IPS-15b (cell line): ENCODE data around the gene POU3F3.

Source experiments
- H3K27me3 ChIP-seq: one replicate; pipeline ENCODE4 v1.6.1; 2013; ENCODE audit warnings: low read length; ENCODE audit not compliant: control insufficient read depth, insufficient read depth
- H3K36me3 ChIP-seq: one replicate; pipeline ENCODE4 v1.6.1; 2013; ENCODE audit warnings: low read length; ENCODE audit not compliant: control insufficient read depth, insufficient read depth
- H3K4me1 ChIP-seq: one replicate; pipeline ENCODE4 v1.6.1; 2013; ENCODE audit warnings: mild to moderate bottlenecking, low read length; ENCODE audit not compliant: control insufficient read depth, insufficient read depth
- H3K4me3 ChIP-seq: one replicate; pipeline ENCODE4 v1.5.1; 2013; ENCODE audit warnings: low read depth, low read length
- H3K9ac ChIP-seq: one replicate; pipeline ENCODE4 v1.6.1; 2013; ENCODE audit warnings: low read depth, mild to moderate bottlenecking, low read length
- H3K9me3 ChIP-seq: one replicate; pipeline ENCODE4 v1.6.1; 2013; ENCODE audit warnings: mild to moderate bottlenecking, low read length; ENCODE audit not compliant: control insufficient read depth, insufficient read depth

POU3F3 gene

GRCh38 chr2:104858006-104858978, 4.4 kb downstream of the POU3F3 start:
- Histone ChIP-seq H3K4me3 (no peak overlapping the region), H3K27me3 (peaks cover 77% of the 10 kb centered on the region), H3K4me1 (peaks cover 11% of the 10 kb centered on the region), H3K9me3 (no peaks in the 10 kb centered on the region), H3K9ac (no peak overlapping the region), H3K36me3 (no peaks in the 10 kb centered on the region)

GRCh38 chr2:104859291-104859765, 5.4 kb downstream of the POU3F3 start:
- H3K27me3 ChIP-seq, result peaks cover 84% of the 10 kb centered on the region
- H3K9ac ChIP-seq, result no peak overlapping the region
- H3K9me3 ChIP-seq, result no peaks in the 10 kb centered on the region
- H3K4me3 ChIP-seq, result no peak overlapping the region
- H3K36me3 ChIP-seq, result no peaks in the 10 kb centered on the region
- peaks cover 11% of the 10 kb centered on the region for H3K4me1 ChIP-seq

GRCh38 chr2:104859766-104860450, 6.0 kb downstream of the POU3F3 start:
- Histone ChIP-seq H3K4me1 (peaks cover 8% of the 10 kb centered on the region), H3K9ac (no peak overlapping the region), H3K27me3 (peaks cover 84% of the 10 kb centered on the region), H3K9me3 (no peaks in the 10 kb centered on the region), H3K36me3 (no peaks in the 10 kb centered on the region), H3K4me3 (no peak overlapping the region)

- Histone ChIP-seq H3K9me3 (no peaks in the 10 kb centered on the region), H3K4me1 (peaks cover 8% of the 10 kb centered on the region), H3K9ac (no peak overlapping the region), H3K27me3 (peaks cover 89% of the 10 kb centered on the region), H3K4me3 (no peak overlapping the region), H3K36me3 (no peaks in the 10 kb centered on the region)
Measured at GRCh38 chr2:104860451-104860790, 6.5 kb downstream of the POU3F3 start.

- Histone ChIP-seq H3K9ac (no peak overlapping the region), H3K9me3 (no peaks in the 10 kb centered on the region), H3K4me1 (peaks cover 8% of the 10 kb centered on the region), H3K36me3 (no peaks in the 10 kb centered on the region), H3K4me3 (peak overlapping the region; percentile 73), H3K27me3 (peaks cover 97% of the 10 kb centered on the region)
Measured at GRCh38 chr2:104861351-104862057, 7.6 kb downstream of the POU3F3 start.

- Histone ChIP-seq H3K9ac (no peak overlapping the region), H3K4me3 (peak overlapping the region; percentile 73), H3K27me3 (peaks cover 98% of the 10 kb centered on the region), H3K9me3 (no peaks in the 10 kb centered on the region), H3K4me1 (peaks cover 11% of the 10 kb centered on the region), H3K36me3 (no peaks in the 10 kb centered on the region)
Measured at GRCh38 chr2:104862058-104862941, 8.4 kb downstream of the POU3F3 start.

- H3K9ac ChIP-seq, result no peak overlapping the region
- no peaks in the 10 kb centered on the region for H3K9me3 ChIP-seq
- peaks cover 98% of the 10 kb centered on the region for H3K27me3 ChIP-seq
- H3K4me3 ChIP-seq, result peak overlapping the region; percentile 30
- H3K36me3 ChIP-seq, result no peaks in the 10 kb centered on the region
- peaks cover 11% of the 10 kb centered on the region for H3K4me1 ChIP-seq
Measured at GRCh38 chr2:104863146-104863467, 9.2 kb downstream of the POU3F3 start.

- no peak overlapping the region for H3K9ac ChIP-seq
- peak overlapping the region; percentile 30 for H3K4me3 ChIP-seq
- peaks cover 98% of the 10 kb centered on the region for H3K27me3 ChIP-seq
- peaks cover 11% of the 10 kb centered on the region for H3K4me1 ChIP-seq
- H3K9me3 ChIP-seq, result no peaks in the 10 kb centered on the region
- no peaks in the 10 kb centered on the region for H3K36me3 ChIP-seq
Measured at GRCh38 chr2:104863468-104864279, 9.8 kb downstream of the POU3F3 start.

GRCh38 chr2:104864280-104865095, 10.6 kb downstream of the POU3F3 start:
- Histone ChIP-seq H3K9me3 (no peaks in the 10 kb centered on the region), H3K4me3 (no peak overlapping the region), H3K4me1 (peaks cover 11% of the 10 kb centered on the region), H3K27me3 (peaks cover 98% of the 10 kb centered on the region), H3K9ac (no peak overlapping the region), H3K36me3 (no peaks in the 10 kb centered on the region)

GRCh38 chr2:104865096-104865470, 11.2 kb downstream of the POU3F3 start:
- Histone ChIP-seq H3K9me3 (no peaks in the 10 kb centered on the region), H3K36me3 (no peaks in the 10 kb centered on the region), H3K4me1 (peaks cover 11% of the 10 kb centered on the region), H3K27me3 (peaks cover 98% of the 10 kb centered on the region), H3K9ac (no peak overlapping the region), H3K4me3 (no peak overlapping the region)
